Measurements from ENCODE around the gene MROH9. TPM values are rescaled to one million over a fixed set of nuclear protein-coding genes. Genes with fewer than 3 reads are reported as not detected.

Gene MROH9, protein sequence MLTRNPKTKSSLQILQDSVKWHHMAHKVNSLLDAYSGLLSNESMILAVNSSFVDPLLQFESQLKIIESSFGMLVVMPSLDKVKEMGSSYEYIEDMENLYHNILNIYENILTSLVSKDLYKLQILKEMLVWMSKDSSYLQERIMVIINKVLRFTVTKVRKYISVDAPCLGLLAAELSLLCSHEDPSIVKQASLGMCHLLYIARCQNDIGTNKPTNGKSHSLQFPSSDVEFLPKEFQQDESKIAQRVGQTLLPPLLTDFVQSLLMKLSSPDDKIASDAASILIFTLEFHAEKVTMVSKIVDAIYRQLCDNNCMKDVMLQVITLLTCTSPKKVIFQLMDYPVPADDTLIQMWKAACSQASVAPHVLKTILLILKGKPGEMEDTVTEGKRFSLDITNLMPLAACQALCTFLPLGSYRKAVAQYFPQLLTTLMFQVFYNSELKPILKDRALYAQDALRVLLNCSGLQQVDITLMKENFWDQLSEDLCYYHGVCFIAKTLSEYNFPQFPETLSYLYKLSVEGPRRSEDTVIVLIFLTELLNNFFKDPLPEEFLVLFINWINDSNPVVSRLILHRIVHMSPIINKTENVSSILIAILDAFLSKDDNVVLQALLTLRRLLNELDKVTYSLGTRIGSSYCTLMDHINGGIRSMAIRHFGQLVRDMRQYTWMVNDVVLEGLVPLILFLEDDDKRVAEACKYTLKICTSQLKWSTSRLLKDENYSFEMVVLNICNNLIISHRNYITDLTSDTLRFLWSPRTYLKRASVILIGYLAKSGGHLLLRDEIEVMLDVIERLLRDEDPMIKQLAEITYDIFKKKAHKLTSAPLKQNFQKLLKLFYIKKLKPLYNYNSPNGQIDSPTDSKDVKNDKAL
- not detected in 5 replicates for total RNA-seq (2022; extraction: Qiagen RNA extraction)

GRCh38 chr1:170935231-170935630 is at the start of gene MROH9:
MROH9 (plus strand) TSS chr1:170935534; CDS start chr1:170945557, 10,023 bp downstream.

GRCh38 chr1:171090604-171091003 is 155.3 kb downstream of the MROH9 start, which contains the start of gene FMO3:
FMO3 (plus strand) TSS chr1:171090905; CDS start chr1:171092659, 1,754 bp downstream.

Other genes starting within 250 kb of the MROH9 start
- not detected in 5 replicates for gene FMO3, start 155.4 kb downstream of the MROH9 start, total RNA-seq (2022; extraction: Qiagen RNA extraction)
- not detected in 5 replicates for gene FMO2, start 249.8 kb downstream of the MROH9 start, total RNA-seq (2022; extraction: Qiagen RNA extraction)